Measurements from ENCODE around the gene ANKRD22.

The ANKRD22 gene

DNA sequence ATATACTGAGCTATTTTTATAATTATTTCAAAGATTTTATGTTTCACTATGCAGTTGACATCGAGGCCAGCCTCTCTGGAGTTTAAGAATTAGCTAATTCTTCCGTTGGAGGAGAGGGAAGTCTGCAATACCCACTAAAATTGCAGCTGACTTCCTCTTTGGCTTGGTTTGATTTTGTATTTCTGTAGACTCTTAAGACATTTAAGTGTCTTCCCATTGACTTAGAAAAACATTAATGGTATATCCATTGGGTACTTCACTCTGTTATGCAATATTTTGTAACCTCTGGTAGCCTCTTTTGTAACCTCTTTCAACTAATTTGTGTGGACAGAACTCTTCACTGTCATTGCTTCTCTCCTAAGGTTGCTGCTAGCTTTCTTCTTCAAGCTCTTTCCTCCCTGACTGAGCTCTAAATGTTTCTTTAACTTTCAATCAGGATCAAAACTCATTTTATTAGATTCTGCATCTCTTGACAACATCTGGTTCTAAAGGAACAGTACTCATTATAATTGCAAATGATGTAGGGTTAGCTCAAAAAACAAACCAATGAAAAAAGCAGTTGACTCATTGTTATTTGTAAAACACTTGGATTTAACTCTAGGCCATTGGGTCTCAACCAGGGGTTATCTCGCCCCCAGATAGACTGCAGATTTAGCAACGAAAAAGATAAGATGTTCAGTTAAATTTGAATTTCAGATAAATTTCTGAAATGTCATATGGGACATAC lies 1.7 kb upstream of the ANKRD22 start (continued):
- TF ChIP-seq, protein P1, sequence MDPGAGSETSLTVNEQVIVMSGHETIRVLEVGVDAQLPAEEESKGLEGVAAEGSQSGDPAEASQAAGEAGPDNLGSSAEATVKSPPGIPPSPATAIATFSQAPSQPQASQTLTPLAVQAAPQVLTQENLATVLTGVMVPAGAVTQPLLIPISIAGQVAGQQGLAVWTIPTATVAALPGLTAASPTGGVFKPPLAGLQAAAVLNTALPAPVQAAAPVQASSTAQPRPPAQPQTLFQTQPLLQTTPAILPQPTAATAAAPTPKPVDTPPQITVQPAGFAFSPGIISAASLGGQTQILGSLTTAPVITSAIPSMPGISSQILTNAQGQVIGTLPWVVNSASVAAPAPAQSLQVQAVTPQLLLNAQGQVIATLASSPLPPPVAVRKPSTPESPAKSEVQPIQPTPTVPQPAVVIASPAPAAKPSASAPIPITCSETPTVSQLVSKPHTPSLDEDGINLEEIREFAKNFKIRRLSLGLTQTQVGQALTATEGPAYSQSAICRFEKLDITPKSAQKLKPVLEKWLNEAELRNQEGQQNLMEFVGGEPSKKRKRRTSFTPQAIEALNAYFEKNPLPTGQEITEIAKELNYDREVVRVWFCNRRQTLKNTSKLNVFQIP (CRISPR knock-in tag; IDR thresholded peaks at IDR 0.05; ENCODE audit: borderline replicate concordance, low read depth), result no peak
- TF ChIP-seq CSDC2 (CRISPR knock-in tag; IDR thresholded peaks at IDR 0.05) (no peak), GLIS3 (CRISPR knock-in tag; IDR thresholded peaks at IDR 0.05) (no peak), ZFP3 (CRISPR knock-in tag; IDR thresholded peaks at IDR 0.05) (no peak), ZC3H10 (CRISPR knock-in tag; IDR thresholded peaks at IDR 0.05) (no peak), BACH2 (CRISPR knock-in tag; IDR thresholded peaks at IDR 0.05; ENCODE audit: borderline replicate concordance) (no peak)
- TF ChIP-seq, protein P2, sequence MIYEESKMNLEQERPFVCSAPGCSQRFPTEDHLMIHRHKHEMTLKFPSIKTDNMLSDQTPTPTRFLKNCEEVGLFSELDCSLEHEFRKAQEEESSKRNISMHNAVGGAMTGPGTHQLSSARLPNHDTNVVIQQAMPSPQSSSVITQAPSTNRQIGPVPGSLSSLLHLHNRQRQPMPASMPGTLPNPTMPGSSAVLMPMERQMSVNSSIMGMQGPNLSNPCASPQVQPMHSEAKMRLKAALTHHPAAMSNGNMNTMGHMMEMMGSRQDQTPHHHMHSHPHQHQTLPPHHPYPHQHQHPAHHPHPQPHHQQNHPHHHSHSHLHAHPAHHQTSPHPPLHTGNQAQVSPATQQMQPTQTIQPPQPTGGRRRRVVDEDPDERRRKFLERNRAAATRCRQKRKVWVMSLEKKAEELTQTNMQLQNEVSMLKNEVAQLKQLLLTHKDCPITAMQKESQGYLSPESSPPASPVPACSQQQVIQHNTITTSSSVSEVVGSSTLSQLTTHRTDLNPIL (CRISPR knock-in tag; IDR thresholded peaks at IDR 0.05; ENCODE audit: low read depth), result no peak

GRCh38 chr10:88852327-88852726 lies 683 bp upstream of the ANKRD22 start:
- TF ChIP-seq RARB (CRISPR knock-in tag; IDR thresholded peaks at IDR 0.05) (no peak), ZNF70 (CRISPR knock-in tag; IDR thresholded peaks at IDR 0.05) (no peak), GLIS3 (CRISPR knock-in tag; IDR thresholded peaks at IDR 0.05) (no peak), ZNF8 (CRISPR knock-in tag; IDR thresholded peaks at IDR 0.05) (no peak), ZNF565 (CRISPR knock-in tag; conservative IDR thresholded peaks at IDR 0.05; ENCODE audit: low read depth) (no peak)
- ATAC-seq, result no peak

- ATAC-seq, result no peak
- TF ChIP-seq ISL1 (CRISPR knock-in tag; IDR thresholded peaks at IDR 0.05), result no peak
- TF ChIP-seq, protein P1 (CRISPR knock-in tag; IDR thresholded peaks at IDR 0.05; ENCODE audit: borderline replicate concordance, low read depth), result no peak
- TF ChIP-seq TOX (CRISPR knock-in tag; IDR thresholded peaks at IDR 0.05; ENCODE audit: borderline replicate concordance), result no peak
- no peak for TF ChIP-seq SNAI2 (CRISPR knock-in tag; IDR thresholded peaks at IDR 0.05)
- no peak for TF ChIP-seq TSHZ2 (CRISPR knock-in tag; IDR thresholded peaks at IDR 0.05)
- TF ChIP-seq TCF4 (CRISPR knock-in tag; IDR thresholded peaks at IDR 0.05; ENCODE audit: borderline replicate concordance), result no peak
- no peak for TF ChIP-seq CSRNP3 (CRISPR knock-in tag; IDR thresholded peaks at IDR 0.05)
- TF ChIP-seq ZNF565 (CRISPR knock-in tag; conservative IDR thresholded peaks at IDR 0.05; ENCODE audit: low read depth), result no peak
- no peak for TF ChIP-seq BACH2 (CRISPR knock-in tag; IDR thresholded peaks at IDR 0.05; ENCODE audit: borderline replicate concordance)
- no peak for TF ChIP-seq OSR1 (CRISPR knock-in tag; IDR thresholded peaks at IDR 0.05)
- no peak for TF ChIP-seq ZNF8 (CRISPR knock-in tag; IDR thresholded peaks at IDR 0.05)
- no peak for TF ChIP-seq GLIS3 (CRISPR knock-in tag; IDR thresholded peaks at IDR 0.05)
Observed at GRCh38 chr10:88850712-88851111, 932 bp downstream of the ANKRD22 start.

DNA sequence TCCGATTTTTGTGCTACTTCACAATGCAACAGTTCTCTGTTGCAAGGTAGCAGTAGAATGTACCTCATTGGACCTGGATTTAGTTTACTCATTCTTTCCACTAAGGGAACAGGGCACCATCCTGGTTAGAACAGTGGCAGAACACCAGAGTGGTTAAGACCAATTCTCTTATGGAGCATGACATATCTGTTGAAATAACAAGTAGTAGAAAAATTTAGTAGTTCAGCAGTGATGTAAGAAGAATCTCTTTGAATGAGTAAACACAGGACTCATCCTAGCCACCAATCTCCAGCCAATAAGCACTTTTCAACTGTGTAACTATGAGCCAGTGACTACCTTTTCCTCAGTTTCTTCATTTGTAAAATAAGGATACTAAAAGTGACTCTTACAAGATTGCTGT lies 2.4 kb downstream of the ANKRD22 start:
- ATAC-seq, result peak; percentile 42; the same call in 2 of the 3 replicates
- no peak for TF ChIP-seq CSDC2 (CRISPR knock-in tag; IDR thresholded peaks at IDR 0.05)
- TF ChIP-seq ARNTL (CRISPR knock-in tag; IDR thresholded peaks at IDR 0.05; ENCODE audit: borderline replicate concordance, low read depth), result no peak
- no peak for TF ChIP-seq ESRRG (CRISPR knock-in tag; IDR thresholded peaks at IDR 0.05)
- no peak for TF ChIP-seq ISL1 (CRISPR knock-in tag; IDR thresholded peaks at IDR 0.05)
- TF ChIP-seq PPARA (CRISPR knock-in tag; IDR thresholded peaks at IDR 0.05; ENCODE audit: borderline replicate concordance), result no peak
- no peak for TF ChIP-seq ZNF70 (CRISPR knock-in tag; IDR thresholded peaks at IDR 0.05)
- TF ChIP-seq CSRNP3 (CRISPR knock-in tag; IDR thresholded peaks at IDR 0.05), result no peak
- TF ChIP-seq PATZ1 (CRISPR knock-in tag; IDR thresholded peaks at IDR 0.05; ENCODE audit: borderline replicate concordance), result no peak

Measured in SK-N-SH treated with all-trans-retinoic acid at 6 μM for 48 hours (cell line).